Renal cortical epithelial cell (primary cell): Measurements from ENCODE around the gene STAC2. TPM values are rescaled to one million over a fixed set of nuclear protein-coding genes. Genes with fewer than 3 reads are reported as not detected.

Experiments
- DNase-seq: peaks from one replicate; pipeline ENCODE4 v3.0.0-alpha.2; 2011; ENCODE audit warnings: low read depth
- total RNA-seq: library from RNA; depleted of rRNA; stranded (reverse); fragments of >200 nt; gene quantifications from 2 replicates; pipeline ENCODE4 v1.2.3, GENCODE V29; 2014

Gene STAC2
- total RNA-seq, 1 donor from 2014 or later: 44.7 TPM

DNA sequence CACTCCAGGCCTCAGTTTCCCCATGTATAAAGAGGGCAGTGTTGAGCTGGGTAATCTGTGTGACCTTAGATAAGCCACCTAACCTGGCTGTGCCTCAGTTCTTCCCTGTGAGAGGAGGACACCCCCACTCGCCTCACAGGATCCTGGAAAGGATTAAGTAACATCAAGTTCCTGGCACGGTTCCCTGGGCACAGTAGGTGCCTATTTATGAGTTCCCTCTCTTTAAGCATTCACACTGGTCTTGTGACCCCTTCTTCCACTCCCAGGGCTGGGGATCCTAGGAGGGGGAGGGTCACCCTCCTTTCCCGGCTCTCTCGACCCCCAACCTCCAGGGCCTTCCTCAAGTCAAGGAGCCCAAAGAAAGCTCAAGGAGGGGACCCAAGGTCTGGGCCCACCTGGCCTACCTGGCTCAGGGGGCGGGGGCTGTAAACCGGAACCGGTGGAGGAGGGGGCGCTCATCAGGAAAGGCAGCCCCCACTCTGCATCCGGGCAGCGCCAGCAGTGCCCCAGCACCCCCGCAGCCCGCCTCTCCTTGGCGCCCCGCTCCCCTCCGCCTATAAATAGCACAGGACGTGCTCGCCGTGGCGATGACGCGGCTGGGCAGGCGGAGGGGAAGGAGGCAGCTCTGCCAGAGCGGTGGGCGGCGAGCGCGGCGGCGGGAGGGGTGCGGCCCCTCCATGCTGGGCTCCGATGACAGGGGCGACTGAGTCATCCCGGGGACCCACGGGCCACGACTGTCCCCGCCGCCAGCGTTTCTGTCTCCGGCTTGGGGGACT is 16.2 kb downstream of the STAC2 start:
- peak; percentile 49 for DNase-seq

DNA sequence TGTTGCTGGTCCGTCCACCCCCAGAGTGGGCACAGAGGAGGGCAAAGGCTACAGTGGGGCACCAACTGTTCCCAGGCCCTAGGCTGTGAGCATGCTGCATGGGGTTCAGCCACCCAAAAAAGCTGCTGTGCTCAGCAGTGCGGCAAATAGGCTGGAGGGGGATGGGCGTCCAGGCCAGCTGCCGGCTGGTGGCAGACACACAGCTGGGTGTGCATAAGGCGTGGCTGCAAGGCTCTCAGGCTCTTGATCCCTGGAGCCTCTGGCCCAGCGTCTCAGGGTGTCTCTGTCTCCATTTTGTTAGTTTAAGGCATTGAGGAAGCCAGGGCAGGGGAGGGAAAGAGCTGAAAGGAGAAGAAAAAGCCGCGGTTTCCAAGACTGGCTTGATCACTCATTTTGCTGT is 16.9 kb downstream of the STAC2 start:
- no peak for DNase-seq

DNA sequence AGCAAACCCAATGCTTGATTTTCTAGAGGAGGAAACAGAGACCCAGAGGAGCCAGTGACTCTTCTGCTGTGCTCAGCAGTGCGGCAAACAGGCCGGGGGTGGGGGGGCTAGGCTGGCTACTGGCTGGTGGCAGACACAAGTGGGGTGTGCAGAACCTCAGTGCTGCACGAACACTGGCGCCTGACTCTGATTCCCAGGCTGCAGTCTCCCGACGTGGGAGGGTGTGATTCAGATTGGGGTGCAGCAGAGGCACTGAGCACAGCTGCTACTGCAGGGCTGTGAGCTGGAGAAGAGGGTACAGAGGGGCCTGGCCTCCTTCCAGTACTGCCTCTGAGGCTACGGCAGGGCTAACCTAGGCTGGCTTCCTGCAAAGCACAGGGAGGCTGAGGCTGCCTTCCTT is 17.6 kb downstream of the STAC2 start:
- no peak for DNase-seq

DNA sequence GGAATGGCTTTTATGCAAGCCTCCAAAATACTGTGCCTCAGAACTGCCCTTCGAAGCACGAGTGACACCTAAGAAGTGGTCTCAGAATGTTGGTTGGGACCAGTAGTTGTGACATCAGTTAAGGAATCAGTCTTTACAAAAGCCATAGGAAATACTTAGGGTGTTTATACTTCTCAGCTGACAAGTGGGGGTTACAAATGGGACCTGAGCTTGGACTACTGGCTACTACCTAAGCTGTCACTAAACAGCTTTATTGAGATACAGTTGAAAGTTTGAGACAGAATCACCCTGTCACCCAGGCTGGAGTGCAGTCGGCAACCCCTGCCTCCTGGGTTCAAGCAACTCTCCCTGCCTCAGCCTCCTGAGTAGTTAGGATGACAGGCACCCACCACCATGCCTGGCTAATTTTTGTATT is 20.6 kb downstream of the STAC2 start:
- no peak for DNase-seq

DNA sequence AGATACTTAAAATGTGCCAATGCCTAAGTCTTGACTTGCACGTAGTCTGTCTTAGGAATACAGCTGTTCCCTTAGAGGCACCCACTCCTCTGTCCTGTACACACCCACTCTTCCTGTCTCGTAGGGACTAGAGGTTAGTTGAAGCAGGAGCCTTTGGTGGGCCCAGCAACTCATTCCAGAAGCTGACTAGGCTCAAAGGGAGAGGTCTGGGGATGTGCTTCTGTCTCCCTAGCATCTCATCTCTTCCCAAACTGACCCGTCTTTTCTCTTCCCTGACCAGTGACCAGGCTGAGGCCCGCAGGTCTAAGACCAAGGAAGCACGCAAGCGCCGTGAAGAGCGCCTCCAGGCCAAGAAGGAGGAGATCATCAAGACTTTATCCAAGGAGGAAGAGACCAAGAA is 21.5 kb downstream of the STAC2 start:
- no peak for DNase-seq

DNA sequence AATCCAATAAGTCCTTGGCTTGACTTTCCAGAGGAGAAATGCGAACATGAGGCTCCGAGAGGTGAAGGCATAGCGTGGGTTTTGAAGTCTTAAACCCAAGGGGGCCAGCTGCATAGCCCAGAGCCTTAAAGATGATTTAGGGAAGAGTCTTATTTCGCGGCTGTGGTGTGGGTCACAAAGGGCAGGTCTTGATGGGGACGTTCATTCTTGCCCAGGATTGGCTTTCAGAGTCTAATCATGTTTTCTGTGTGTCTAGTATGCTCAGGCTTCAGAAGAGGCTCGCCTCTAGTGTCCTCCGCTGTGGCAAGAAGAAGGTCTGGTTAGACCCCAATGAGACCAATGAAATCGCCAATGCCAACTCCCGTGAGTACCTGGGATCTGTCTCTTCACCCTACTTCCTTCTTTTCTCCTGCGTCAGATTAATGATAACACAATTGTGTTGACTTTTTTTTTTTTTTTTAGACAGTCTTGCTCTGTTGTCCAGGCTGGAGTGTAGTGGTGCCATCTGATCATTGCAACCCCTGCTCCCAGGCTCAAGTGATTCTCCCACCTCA is 24.7 kb downstream of the STAC2 start:
- DNase-seq: no peak

DNA sequence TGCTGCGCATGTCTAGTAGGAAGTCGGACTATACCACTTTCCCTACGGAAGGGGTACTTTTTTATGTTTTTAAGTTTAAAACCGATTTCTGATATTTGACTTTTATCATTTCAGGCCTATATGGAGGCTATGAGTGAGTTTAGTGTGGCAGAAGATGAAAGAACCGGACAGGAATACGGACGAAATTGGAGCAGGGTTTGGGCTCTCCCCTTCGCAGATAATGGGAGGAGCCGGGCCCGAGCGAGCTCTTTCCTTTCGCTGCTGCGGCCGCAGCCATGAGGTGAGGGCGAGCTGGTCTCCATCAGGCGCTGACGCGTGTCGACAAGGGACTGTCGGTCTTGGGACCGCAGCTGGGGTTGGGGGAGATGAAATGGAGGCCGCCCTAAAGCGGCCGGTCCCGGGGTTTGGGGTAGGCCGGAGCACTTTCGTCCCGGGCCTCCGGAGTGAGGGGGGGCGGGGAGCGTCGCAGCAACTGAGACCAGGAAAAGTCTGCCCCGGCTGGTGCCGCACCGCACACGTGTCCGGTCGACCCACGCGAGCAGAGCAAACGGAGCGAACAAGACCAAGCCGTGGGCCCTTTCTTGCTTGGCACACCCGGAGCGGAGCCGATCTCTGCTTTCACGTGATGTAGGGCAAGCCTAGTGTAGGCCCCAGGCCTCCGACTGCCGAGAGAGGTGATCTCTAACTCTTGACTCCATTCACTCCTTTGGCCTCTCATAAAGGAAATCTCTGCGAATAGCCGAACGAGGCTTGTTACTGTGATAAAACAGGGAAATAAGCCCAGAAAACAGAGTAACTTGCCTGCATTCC is 25.5 kb downstream of the STAC2 start, which contains the start of gene RPL19:
TSS of gene RPL19 (plus strand) at position 214 of the 810 bp plus-strand sequence. CDS start at position 276, 62 bp downstream.
- DNase-seq: no peak

DNA sequence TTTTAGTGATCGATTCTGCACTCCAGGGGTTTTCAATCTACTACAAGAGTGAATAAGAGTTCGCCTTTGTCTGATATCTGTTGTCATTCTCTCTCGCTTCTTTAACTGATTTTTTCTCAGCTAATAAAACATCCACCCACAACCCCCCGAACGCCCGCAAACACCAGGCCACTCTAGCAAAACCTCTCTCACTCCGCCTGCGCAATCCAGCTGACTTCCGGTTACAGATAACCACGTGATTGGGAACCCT is 26.0 kb downstream of the STAC2 start:
- DNase-seq: peak; percentile 92

DNA sequence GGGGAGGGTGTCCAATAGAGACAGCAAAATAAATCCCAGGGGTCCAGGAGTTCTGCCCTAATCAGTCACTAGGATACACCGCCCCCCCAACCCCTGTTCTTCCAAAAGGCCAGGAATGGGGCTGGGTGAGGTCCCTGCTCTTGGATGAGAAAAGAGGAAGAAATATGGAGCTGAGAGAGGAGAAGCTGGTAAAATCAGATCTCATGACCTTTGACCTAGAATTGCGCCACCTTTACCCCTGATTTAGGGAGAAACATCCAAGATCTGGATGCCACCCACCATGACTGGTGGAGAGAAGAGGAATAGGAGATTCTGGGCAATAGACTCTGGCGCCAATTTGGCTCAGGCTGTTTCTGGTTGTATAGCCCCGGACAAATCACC is 27.6 kb downstream of the STAC2 start:
- no peak for DNase-seq

DNA sequence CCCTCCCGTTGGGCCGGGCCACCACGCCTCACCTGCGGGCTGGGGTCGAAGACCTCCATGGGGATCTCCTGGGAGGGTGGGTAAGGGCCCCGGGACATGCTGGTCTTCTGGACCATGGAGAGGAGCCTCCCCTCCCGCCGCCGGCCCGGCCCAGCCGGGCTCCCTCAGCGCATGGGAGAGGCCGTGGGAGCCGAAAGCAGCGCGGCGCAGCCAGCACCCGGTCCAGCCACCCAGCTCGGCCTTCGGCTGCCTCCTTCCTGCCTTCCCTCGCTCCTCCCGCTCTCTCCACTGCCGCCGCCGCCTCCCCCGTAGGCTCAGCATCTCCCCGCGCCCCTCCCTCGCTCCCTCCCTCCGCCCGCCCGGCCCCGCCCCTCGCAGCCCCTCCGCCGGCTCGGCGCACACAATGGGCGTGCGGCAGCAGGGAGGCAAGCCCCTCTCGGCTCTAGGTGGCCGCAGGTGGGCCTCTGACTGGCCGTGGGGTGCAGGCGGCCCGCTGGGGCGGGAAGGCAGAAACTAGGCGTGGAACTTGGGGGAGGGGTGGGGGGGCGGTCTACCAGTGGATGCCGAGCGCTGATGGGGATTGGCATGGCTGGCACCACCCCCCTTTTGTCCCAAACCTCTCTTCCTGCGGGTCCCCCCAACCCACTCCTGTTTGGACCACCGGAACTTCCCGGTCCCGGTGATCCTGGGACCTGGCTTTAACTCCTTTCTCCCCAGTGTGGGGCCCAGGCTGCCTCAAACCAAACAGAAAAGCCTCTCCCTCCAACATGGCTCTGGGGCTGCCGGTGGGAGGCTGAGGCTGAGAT is 28.2 kb downstream of the STAC2 start, which contains the start of gene CACNB1:
TSS of gene CACNB1 (minus strand) at position 290 of the 806 bp plus-strand sequence. CDS start at position 116, 174 bp downstream.
- peak; percentile 24 for DNase-seq

DNA sequence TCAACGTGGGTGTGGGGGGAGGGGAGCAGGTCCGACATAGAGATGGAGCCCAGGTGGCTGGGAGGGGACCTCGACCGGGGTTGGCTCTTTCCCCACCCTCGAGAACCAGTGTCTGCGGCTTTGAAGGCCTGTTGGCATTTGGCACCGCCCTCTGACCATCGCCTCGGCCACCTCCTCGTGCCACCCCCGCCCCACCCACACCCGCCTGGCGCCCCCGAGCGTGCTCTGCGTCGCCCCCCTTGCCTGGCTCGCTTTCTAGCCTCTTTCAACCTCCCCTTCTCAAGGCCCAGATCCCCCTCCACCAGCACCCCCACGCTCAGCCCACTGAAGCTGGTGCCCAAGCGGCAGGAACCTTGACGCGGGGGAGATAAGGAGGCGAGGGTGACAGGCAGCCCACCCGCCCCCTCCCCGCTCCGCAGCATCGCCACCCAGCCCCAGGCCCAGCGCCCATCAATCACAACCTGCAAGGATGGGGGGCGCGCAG is 28.9 kb downstream of the STAC2 start:
- DNase-seq: no peak

DNA sequence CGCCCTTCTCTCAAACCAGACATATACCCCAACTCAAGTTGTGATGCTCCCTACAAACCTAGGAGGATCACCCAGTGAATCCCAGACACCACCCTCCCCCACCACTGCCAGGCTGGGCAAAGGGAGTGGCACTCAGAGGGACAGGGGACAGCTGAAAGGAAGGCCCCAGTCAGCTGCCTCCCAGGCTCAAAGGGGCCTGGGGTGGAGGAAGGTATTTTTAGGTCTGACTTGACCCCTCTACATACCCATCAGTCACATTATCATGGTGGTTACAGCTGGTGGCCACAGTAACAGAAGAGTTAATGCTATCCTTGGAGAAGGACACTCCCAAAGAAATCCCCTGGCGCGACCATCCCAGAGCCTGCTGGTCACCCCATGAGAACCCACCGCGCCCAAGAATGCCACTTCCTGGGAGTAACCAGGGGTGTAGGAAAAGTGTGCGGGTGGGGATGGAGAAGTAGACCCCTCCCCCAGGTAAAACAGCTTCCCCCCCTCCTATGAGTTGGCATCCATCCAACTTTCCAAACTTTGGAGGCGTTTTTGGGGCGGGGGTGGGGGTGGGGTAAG is 29.4 kb downstream of the STAC2 start:
- DNase-seq: no peak

DNA sequence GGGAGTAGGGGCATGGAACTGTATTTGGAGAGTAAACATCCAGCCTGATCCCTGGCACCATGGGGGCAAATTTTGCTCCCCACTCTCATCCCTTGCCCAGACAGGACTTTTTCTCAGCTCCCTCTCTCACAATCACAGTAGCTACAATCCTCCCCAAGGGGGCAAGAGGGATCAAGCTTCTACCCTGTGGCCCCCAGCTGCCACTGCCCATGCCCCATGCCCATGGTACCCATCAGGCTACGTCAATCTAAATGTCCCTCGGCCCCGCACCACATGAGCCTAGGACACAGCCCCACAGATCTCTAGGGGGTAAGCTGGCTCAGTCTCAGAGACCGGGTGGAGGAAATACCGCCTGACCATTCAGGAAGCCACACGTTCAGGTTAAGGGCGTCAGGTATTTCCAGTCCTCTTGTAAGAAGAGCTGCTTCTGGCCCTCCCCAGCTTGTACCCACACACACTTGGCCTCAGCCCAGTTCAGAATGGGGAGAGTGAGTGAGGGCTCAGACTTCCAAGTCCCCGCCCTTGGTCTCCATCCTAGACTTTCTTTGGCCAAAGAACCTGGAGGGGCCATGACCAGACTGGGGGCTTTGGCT is 30.1 kb downstream of the STAC2 start:
- peak; percentile 16 for DNase-seq

DNA sequence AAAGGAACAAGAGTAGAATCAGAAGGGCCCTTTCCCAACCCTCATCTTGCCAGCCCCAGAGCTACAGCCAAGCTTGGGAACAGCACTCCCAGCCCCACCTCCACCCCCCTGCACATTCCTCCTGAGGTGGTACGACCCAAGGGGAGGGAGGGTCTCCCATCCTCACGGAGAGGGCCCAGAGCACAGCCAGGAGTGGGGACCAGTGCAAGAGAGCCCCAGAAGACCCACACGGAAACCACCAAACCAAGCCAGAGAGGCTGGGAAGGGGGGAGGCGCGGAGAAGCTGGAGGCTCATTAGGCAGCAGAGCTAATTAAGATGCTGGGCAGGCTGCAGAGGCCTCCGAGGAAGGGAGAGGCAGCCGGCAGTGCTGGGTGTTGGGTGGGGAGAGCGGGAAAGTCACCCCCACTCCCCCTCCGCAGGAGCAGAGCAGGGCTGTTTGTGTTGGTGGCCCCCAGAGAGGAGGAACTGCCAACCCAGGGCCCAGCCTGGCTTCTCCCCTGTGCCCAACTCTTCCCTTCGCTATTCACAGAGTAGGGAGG is 30.7 kb downstream of the STAC2 start:
- DNase-seq: no peak

DNA sequence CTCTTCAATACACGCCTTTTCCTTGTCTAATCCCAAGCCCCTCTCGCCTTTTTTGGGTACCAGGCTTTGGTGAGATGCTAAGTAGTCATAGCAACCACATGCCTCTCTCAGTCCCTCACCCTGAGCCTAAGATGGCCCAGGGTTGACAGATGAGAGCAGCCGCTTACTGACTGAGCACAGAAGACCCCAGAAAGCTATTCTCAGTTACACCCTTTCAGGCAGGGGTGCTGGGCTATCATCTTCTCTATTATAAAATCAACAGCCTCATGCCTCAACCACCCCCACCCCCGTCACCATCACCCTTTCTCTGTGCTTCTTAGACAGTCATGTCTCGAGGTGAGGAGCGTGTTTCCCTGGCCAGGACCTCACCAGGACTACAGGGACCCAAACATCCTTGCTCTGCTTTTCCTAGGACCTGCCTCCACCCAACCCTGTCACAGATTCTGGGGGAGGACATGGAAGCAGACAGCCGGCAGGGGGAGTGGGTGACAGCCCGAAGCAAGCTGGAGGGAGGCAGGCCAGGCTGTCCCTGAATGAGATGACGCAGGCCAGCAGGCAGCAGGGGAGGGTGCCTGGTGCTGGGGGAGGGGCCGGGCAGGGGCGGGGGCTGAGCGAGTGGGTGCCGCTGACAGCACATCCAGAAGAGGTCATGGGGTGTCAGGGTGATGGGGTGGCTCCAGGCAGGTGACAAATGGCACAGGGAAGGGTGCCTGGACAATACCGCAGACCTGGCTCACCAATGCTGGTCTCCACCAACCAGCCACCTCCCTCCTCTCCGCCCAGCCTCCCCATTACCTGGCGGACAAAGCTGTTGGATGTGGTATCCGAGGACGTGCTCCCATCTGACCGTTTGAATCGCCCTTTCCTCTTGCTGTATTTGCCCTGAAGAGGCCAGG is 31.4 kb downstream of the STAC2 start:
- no peak for DNase-seq

DNA sequence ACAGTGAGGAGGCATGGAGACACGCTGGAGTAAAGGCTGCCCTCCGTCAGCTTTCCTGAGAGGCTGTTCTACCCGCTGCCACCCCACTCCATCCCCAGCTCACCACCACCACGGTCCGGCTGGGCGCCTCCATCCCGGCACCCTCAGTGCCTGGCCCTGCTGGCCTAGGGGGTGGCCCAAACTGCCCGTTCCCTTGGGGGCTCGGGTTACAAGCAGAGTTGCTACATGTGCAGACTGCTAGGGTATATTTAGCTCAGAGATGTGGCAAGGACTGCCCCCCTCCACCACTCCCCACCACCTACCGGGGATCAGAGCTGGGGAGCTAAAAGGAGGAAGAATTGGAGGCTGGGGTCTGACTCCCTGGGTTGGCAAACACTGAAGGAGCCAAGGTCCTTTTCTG is 32.4 kb downstream of the STAC2 start:
- no peak for DNase-seq

DNA sequence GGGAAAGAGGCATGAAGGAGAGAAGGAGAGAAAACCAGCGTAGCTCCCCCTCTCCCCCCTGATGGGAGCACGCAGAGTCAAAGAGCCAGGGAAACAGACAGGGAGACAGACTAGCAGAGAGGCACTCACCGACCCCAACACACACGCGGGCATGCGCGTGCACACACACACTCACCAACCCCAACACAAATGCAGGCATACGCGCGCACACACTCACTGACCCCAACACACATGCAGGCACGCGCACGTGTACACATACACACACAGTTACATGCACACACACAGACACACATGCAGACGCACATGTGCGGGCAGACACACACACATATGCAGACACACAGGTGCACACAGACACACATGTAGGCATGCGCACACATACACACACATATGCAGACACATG is 32.8 kb downstream of the STAC2 start:
- DNase-seq: no peak

DNA sequence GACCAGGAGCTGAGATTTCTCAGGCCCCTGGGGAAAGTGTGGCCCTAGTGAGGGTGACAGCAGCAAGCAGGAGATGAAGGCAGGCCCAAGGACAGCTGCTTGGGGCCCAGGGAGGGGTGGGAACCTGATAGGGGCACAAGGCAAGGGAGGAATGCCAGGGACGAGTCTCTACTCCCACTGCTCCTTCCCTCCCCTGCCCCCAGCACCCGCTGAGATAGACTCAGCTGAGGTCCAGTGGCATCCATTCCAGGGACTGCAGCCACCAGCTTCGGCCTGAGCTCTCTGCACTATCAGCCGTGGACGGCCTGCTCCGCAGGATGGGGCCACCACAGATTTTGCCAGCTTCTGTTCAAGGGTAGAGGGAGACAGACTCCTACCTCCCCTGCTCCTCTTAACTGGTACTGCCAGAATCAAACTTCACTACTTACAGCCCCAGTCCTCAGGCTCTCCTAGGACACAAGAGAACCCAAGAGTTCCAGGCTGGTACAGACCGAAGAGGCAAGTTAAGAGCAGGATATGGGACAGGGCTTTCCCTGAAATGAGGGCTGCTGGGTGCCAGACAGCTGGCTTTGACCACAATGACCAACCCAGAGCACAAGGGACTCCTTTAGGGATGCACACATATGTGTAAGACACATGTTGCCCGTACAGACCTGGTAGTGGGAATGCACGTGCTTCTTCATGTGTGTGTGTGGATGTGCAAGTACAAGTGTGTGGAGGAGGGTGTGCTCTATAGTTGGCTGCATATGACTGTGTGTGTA is 33.8 kb downstream of the STAC2 start:
- DNase-seq: no peak
